ENCODE measurements around the gene RING1. TPM values are rescaled to one million over a fixed set of nuclear protein-coding genes. Genes with fewer than 3 reads are reported as not detected.
A peak's percentile ranks its signal among the peaks of the same experiment; 100 is the strongest.

RING1 gene
- total and polyA plus RNA-seq, 10 of the 15 experiments (the other 5 are each of a cell fraction or from before 2014, with no cell fraction given), result 2.0 to 27.2 (median 15.8) TPM

- TF ChIP-seq MXI1 (IDR thresholded peaks at IDR 0.05; ENCODE audit: low read depth, low read length), result no peak
- no peak for TF ChIP-seq SIN3A (IDR thresholded peaks at IDR 0.05; ENCODE audit: low read depth, low read length)
- no peak for TF ChIP-seq CTCF (IDR thresholded peaks at IDR 0.05 in 2 of 3, conservative IDR thresholded peaks at IDR 0.05 in 1 of 3; ENCODE audit: control insufficient read depth in 2 of 3, extremely low read depth in 1 of 3, insufficient read depth in 1 of 3, low read depth in 3 of 3, low read length in 3 of 3)
- TF ChIP-seq ZNF24 (IDR thresholded peaks at IDR 0.05), result no peak
- no peak for TF ChIP-seq NFYA (IDR thresholded peaks at IDR 0.05; ENCODE audit: borderline replicate concordance, low read depth, low read length)
- TF ChIP-seq SPI1 (IDR thresholded peaks at IDR 0.05; ENCODE audit: borderline replicate concordance, insufficient read depth, low read depth, low read length), result peak; percentile 56; the same call in 1 of the 2 replicates
- no peak for TF ChIP-seq PAX8 (IDR thresholded peaks at IDR 0.05)
- TF ChIP-seq ETV6 (conservative IDR thresholded peaks at IDR 0.05 in 1 of 2, IDR thresholded peaks at IDR 0.05 in 1 of 2; ENCODE audit: borderline replicate concordance in 1 of 2, low read depth in 1 of 2), result no peak
- TF ChIP-seq SIX5 (IDR thresholded peaks at IDR 0.05; ENCODE audit: low read depth, low read length, severe bottlenecking), result no peak
- no peak for TF ChIP-seq NKRF (conservative IDR thresholded peaks at IDR 0.05)
- peak; percentile 48 for TF ChIP-seq IKZF1 (conservative IDR thresholded peaks at IDR 0.05)
- TF ChIP-seq CBX5 (IDR thresholded peaks at IDR 0.05; ENCODE audit: low read depth), result no peak
- no peak for TF ChIP-seq BCLAF1 (IDR thresholded peaks at IDR 0.05)
- TF ChIP-seq ZBTB40 (IDR thresholded peaks at IDR 0.05; ENCODE audit: borderline replicate concordance), result no peak
- no peak for TF ChIP-seq NFIC (IDR thresholded peaks at IDR 0.05; ENCODE audit: low read depth, low read length)
- TF ChIP-seq JUND (IDR thresholded peaks at IDR 0.05; ENCODE audit: low read depth, low read length), result peak; percentile 34; the same call in 1 of the 2 replicates
- TF ChIP-seq POLR2AphosphoS5 (IDR thresholded peaks at IDR 0.05; ENCODE audit: low read length), result no peak
These were observed 37.9 kb upstream of the RING1 start (continued) for GRCh38 chr6:33170176-33171015.
